Mucosa of rectum (tissue), 2 donors: ENCODE results near the gene BTF3L4.
"Not testable (repeated sequence)": the region's sequence is repeated elsewhere in the genome, so short reads cannot be mapped to it uniquely, and the experiment has no call there.

ENCODE experiments used
- H3K27ac ChIP-seq, 2 donors: one replicate each; pipeline ENCODE4 v1.7.0; 2013; ENCODE audit warnings: inconsistent platforms in 2 of 2, low read depth in 2 of 2, low read length in 2 of 2
- H3K27me3 ChIP-seq, 2 donors: one replicate each; pipeline ENCODE4 v1.7.0; 2013; ENCODE audit warnings: low read length in 2 of 2; ENCODE audit not compliant: control insufficient read depth in 2 of 2, insufficient read depth in 2 of 2
- H3K36me3 ChIP-seq, 2 donors: one replicate each; pipeline ENCODE4 v1.7.0; 2013; ENCODE audit warnings: low read length in 2 of 2; ENCODE audit not compliant: control insufficient read depth in 2 of 2, insufficient read depth in 2 of 2
- H3K4me1 ChIP-seq, 2 donors: one replicate each; pipeline ENCODE4 v1.7.0; 2013; ENCODE audit warnings: low read length in 2 of 2, mild to moderate bottlenecking in 1 of 2; ENCODE audit not compliant: control insufficient read depth in 2 of 2, insufficient read depth in 2 of 2
- H3K4me3 ChIP-seq, 2 donors: one replicate each; pipeline ENCODE4 v1.7.0; 2013; ENCODE audit warnings: low read length in 2 of 2
- H3K9ac ChIP-seq, 2 donors: one replicate each; pipeline ENCODE4 v1.7.0; 2013; ENCODE audit warnings: low read length in 2 of 2, low read depth in 1 of 2, mild to moderate bottlenecking in 1 of 2
- H3K9me3 ChIP-seq, 2 donors: one replicate each; pipeline ENCODE4 v1.7.0; 2013; ENCODE audit warnings: low read length in 2 of 2; ENCODE audit not compliant: control insufficient read depth in 2 of 2
- donor health status: healthy.
- donor health status: Normal muscosa, but diverticular disease.

Gene BTF3L4

DNA sequence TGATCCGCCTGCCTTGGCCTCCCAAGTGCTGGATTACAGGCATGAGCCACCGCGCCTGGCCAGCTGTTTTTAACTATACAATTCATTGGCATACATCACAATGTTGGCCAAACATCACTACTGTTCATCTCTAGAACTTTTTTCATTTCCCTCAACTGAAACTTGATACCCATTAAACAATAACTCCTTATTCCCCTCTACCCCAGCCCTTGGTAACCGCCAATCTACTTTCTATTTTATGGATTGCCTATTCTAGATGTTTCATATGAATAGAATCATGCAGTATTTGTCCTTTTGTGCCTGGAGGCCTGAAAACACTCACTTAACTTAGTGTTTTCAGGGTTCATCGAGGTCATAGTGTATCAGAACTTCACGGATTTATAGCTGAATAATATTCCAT, 16.2 kb downstream of the BTF3L4 start:
- peaks cover 10 to 11% of the 10 kb centered on the region in 2 donors for H3K36me3 ChIP-seq
- H3K9me3 ChIP-seq: no peaks in the 10 kb centered on the region
- H3K27me3 ChIP-seq: no peaks in the 10 kb centered on the region
- no peak overlapping the region for H3K4me3 ChIP-seq
- H3K27ac ChIP-seq: no peak overlapping the region
- peaks cover 0 to 10% of the 10 kb centered on the region in 2 donors for H3K4me1 ChIP-seq
- no peak overlapping the region for H3K9ac ChIP-seq

DNA sequence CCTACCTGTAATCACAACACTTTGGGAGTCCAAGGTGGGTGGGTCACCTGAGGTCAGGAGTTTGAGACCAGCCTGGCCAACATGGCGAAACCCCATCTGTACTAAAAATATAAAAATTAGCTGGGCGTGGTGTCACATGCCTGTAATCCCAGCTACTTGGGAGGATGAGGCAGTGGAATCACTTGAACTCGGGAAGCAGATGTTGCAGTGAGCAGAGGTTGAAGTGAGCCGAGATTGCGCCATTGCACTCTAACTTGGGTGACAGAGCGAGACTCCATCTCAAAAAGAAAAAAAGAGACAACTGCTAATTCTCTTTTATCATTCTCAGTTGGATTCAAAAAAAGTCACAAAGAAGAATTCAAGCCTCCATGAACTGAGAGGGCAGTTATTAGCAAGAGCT, 21.2 kb downstream of the BTF3L4 start:
- not testable (repeated sequence) for H3K27me3 ChIP-seq, H3K4me1 ChIP-seq, H3K9ac ChIP-seq, H3K36me3 ChIP-seq, H3K27ac ChIP-seq, H3K4me3 ChIP-seq, H3K9me3 ChIP-seq

DNA sequence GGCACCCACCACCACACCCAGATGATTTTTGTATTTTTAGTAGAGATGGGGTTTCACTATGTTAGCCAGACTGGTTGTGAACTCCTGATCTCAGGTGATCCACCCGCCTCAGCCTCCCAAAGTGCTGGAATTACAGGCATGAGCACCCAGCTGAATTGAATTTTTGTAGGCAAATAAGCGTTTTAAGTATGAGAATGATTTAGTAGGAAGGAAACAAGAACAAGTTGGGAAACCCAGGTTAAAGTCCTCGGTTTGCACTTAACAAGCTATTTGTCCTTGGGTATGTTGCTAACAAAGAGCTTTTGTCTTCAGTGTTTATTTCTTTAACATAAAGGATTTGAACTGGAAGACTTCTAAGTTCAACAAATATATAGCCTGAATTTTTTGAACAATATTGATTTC, 23.9 kb downstream of the BTF3L4 start:
- Histone ChIP-seq H3K27me3 (no peaks in the 10 kb centered on the region), H3K27ac (no peak overlapping the region), H3K36me3 (peaks cover 6 to 7% of the 10 kb centered on the region in 2 donors), H3K4me3 (no peak overlapping the region), H3K4me1 (peaks cover 0 to 5% of the 10 kb centered on the region in 2 donors), H3K9me3 (no peaks in the 10 kb centered on the region), H3K9ac (no peak overlapping the region)

DNA sequence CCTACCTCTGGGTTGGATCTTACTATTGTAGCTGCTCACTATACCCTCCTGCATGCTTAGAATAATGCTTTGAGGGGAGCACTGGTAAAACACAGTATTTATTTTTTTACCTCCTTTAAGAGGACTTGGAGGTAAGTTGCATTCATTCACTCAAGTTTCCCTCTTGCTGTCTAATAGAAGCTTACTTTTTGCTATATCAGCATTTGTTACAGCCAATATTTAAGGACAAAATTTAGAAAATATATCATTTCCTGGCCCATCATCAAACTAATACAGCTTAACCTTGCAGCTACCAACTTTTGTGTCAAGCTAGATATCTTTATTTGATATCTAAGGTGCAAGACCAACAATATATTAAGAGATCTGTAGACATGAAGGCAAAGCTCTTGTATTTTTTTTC, 31.8 kb downstream of the BTF3L4 start:
- not testable (repeated sequence) for H3K4me3 ChIP-seq, H3K9ac ChIP-seq, H3K27me3 ChIP-seq, H3K4me1 ChIP-seq, H3K9me3 ChIP-seq, H3K27ac ChIP-seq
- peaks cover 16 to 19% of the 10 kb centered on the region in 2 donors for H3K36me3 ChIP-seq

DNA sequence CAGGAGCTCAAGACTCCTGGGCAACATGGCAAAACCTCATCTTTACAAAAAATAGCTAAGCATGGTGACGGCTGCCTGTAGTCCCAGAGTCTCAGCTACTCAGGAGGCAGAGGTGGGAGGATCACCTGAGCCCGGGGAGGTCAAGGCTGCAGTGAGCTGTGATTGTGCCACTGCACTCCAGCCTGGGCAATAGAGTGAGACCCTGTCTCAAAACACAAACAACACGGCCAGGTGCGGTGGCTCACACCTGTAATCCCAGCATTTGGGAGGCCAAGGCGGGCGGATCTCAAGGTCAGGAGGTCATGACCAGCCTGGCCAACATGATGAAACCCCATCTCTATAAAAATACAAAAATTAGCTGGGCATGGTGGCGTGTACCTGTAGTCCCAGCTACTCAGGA, 38.2 kb downstream of the BTF3L4 start:
- H3K36me3 ChIP-seq, H3K27me3 ChIP-seq, H3K4me1 ChIP-seq, H3K9ac ChIP-seq, H3K4me3 ChIP-seq, H3K9me3 ChIP-seq, H3K27ac ChIP-seq: not testable (repeated sequence)

DNA sequence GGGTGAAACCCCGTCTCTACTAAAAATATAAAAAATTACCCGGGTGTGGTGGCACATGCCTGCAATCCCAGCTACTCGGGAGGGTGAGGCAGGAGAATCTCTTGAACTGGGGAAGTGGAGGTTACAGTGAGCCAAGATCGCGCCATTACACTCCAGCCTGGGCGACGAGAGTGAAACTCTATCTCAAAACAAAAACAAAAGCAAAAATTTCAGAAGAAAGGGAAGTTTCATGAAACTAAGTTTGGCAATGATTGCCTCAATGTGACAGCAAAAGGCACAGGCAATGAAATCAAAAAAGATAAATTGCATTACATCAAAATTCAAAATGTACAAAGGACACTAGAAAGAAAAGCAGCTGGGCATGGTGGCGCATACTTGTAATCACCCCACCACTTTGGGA, 40.1 kb downstream of the BTF3L4 start:
- no peaks in the 10 kb centered on the region for H3K4me1 ChIP-seq
- no peak overlapping the region for H3K4me3 ChIP-seq
- H3K27me3 ChIP-seq: no peaks in the 10 kb centered on the region
- H3K9ac ChIP-seq: no peak overlapping the region
- H3K27ac ChIP-seq: no peak overlapping the region
- H3K9me3 ChIP-seq: no peaks in the 10 kb centered on the region
- no peaks in the 10 kb centered on the region for H3K36me3 ChIP-seq

DNA sequence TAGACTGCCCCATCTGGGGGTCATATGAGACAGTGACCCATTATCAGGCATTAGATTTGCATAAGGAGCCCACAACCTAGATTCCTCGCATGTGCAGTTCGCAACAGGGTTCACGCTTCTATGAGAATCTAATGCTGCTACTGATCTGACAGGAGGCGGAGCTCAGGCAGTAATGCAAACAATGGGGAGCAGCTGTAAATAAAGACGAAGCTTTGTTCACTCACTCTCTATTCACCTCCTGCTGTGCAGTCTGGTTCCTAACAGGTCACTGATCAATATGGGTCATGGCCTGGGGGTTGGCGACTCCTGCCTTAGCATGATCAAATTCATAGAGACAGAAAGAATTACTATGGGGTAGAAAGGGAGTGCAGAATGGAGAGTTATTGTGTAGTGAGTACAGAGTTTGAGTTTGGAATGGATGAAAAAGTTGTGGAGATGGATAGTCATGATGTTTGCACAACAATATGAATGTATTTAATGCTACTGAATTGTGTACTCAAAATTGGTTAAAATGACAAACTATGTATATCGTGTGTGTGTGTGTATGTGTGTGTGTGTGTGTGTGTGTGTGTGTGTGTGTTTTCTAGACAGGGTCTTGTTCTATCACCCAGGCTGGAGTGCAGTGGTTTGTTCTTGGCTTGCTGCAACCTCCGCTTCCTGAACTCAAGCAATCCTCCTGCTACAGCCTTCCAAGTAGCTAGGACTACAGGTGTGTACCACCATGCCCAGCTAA, 42.2 kb downstream of the BTF3L4 start:
- H3K4me3 ChIP-seq: no peak overlapping the region
- no peak overlapping the region for H3K9ac ChIP-seq
- no peaks in the 10 kb centered on the region for H3K4me1 ChIP-seq
- H3K27me3 ChIP-seq: no peaks in the 10 kb centered on the region
- H3K36me3 ChIP-seq: no peaks in the 10 kb centered on the region
- H3K27ac ChIP-seq: no peak overlapping the region
- no peaks in the 10 kb centered on the region for H3K9me3 ChIP-seq

DNA sequence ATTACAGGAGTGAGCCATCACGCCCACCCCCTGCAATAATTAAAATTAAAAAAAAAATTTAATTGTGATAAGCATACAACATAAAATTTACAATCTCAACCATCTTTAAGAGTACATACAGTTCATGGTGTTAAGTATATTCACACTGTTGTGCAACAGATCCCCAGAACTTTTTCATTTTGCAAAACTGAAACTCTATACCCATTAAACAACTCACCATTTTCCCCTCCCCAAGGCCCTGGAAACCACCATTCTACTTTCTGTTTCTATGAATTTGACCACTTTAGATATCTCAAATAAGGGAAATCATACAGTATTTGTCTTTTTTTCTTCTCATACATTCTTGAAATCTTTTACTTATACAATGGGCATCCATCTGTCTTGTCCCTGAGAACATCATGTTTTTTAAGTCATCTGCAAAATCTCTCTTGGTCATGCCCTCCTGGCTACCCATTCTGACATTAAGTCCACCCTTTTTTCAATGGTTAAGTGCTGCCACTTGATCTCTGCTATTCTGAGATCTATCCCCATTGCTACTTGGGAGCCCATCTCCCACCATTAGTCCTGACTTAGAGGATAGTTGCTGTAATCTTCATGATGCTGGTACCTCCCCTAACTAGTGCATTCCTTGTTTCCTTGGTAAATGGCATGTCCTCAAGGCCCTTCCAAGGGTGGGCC, 46.4 kb downstream of the BTF3L4 start:
- Histone ChIP-seq H3K4me1 (no peaks in the 10 kb centered on the region), H3K9ac (no peak overlapping the region), H3K9me3 (no peaks in the 10 kb centered on the region), H3K4me3 (no peak overlapping the region), H3K27me3 (no peaks in the 10 kb centered on the region), H3K36me3 (no peaks in the 10 kb centered on the region), H3K27ac (no peak overlapping the region)

DNA sequence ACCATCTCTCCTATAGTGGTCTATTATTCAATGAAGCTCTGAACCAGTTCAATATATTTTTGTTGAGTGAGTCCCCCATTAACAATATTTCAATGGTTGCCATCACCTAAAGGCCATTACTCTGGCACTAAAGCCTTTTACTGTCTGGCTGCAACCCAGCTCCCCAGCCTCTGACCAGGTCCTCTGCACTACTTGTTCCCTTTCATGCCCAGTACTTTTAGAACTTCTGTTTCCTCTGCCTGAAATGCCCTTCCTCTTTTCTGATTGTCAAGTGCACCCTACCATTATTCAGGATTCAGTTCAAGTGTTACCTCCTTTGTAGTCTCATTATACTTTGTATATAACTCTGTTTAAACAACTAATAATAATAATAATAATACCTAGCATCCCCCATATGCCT, 55.4 kb downstream of the BTF3L4 start:
- H3K9me3 ChIP-seq: no peaks in the 10 kb centered on the region
- no peak overlapping the region for H3K9ac ChIP-seq
- H3K36me3 ChIP-seq: no peaks in the 10 kb centered on the region
- no peaks in the 10 kb centered on the region for H3K4me1 ChIP-seq
- H3K4me3 ChIP-seq: no peak overlapping the region
- no peaks in the 10 kb centered on the region for H3K27me3 ChIP-seq
- no peak overlapping the region for H3K27ac ChIP-seq

DNA sequence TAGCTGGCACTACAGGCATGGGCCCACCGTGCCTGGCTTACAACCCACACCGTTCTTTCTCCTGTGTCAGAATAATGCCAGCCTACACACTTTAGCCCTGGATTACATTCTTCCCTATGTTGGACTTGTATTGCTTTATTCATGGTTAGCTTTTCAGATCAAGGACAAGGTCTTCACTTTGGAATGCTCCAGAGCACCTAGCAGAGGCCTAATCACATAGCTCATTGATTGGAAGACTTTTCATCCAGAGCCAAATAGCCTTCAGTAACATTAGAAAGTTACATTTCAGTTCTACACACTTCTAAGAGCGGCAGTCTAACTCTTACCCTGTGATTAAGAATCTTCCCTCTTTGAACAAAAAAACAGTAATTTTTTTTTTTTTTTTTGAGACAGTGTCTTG, 56.4 kb downstream of the BTF3L4 start:
- no peaks in the 10 kb centered on the region for H3K27me3 ChIP-seq

More for the DNA sequence above, 56.4 kb downstream of the BTF3L4 start:
- H3K27ac ChIP-seq: no peak overlapping the region
- no peaks in the 10 kb centered on the region for H3K36me3 ChIP-seq
- H3K4me1 ChIP-seq: no peaks in the 10 kb centered on the region
- H3K9me3 ChIP-seq: no peaks in the 10 kb centered on the region
- H3K4me3 ChIP-seq: no peak overlapping the region
- no peak overlapping the region for H3K9ac ChIP-seq
